ENCODE data around the gene PHKB. TPM values are rescaled to one million over a fixed set of nuclear protein-coding genes. Genes with fewer than 3 reads are reported as not detected.

Gene PHKB
- total RNA-seq, 1 experiment from 2014 or later: 87.4 TPM

Small RNA genes within 50 kb of the gene (small RNA-seq; reads per million reads assigned to genes)
- gene RNA5SP425: not detected

Other genes starting within 250 kb of the PHKB start
- gene ITFG1, start 268 bp upstream of the PHKB start, total RNA-seq (2014; rRNA removed; shearing (Covaris generic); ENCODE audit: low replicate concordance): 68.1 and 161 TPM in 2 replicates

Measured in Karpas-422 (cell line).